ENCODE results near the gene RANBP3.

Gene RANBP3

DNA sequence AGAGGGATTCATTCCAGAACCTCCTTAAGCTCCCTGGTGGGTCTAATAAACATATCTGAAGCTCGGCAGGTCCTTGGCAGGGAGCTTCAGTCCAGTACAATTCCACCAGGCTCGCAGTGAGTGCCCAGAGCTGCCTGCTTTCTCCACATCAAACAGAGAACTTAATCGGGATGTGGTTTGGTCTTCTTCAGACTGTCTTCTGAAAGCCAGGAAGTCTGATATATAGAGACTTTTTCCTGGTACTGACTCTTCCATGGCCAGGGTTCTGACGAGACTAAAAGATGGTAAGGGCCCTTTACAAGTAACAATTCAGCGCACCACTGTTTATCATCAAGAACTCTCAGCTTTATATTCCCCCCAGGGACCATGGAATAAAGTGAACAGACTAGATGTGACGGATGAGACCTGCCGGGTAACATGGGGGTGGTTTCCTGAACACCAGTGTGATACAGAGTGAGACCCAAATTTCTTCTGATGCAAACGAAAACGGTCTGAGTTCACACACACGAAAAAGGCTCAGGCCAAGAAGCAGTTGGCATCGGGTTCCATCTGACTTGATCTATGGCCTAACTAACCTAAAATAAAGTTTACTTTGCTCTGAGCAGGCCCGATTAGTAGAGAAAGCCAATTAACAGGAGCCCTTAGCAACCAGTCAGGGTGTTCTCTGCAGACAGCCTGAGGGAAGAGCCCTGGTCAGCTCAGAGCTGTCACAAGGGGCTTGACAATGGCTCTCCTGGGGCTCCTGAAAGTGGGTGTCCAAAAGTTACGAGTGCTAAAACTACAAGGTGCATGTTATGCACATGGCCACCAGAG lies 29.0 kb downstream of the RANBP3 start:
- TF ChIP-seq, protein P1, sequence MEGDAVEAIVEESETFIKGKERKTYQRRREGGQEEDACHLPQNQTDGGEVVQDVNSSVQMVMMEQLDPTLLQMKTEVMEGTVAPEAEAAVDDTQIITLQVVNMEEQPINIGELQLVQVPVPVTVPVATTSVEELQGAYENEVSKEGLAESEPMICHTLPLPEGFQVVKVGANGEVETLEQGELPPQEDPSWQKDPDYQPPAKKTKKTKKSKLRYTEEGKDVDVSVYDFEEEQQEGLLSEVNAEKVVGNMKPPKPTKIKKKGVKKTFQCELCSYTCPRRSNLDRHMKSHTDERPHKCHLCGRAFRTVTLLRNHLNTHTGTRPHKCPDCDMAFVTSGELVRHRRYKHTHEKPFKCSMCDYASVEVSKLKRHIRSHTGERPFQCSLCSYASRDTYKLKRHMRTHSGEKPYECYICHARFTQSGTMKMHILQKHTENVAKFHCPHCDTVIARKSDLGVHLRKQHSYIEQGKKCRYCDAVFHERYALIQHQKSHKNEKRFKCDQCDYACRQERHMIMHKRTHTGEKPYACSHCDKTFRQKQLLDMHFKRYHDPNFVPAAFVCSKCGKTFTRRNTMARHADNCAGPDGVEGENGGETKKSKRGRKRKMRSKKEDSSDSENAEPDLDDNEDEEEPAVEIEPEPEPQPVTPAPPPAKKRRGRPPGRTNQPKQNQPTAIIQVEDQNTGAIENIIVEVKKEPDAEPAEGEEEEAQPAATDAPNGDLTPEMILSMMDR (IDR thresholded peaks at IDR 0.05; ENCODE audit: borderline replicate concordance, insufficient read depth, low read depth, low read length) = no peak
- H3K4me3 ChIP-seq (ENCODE audit: low read depth, low read length) = no peak overlapping the region

DNA sequence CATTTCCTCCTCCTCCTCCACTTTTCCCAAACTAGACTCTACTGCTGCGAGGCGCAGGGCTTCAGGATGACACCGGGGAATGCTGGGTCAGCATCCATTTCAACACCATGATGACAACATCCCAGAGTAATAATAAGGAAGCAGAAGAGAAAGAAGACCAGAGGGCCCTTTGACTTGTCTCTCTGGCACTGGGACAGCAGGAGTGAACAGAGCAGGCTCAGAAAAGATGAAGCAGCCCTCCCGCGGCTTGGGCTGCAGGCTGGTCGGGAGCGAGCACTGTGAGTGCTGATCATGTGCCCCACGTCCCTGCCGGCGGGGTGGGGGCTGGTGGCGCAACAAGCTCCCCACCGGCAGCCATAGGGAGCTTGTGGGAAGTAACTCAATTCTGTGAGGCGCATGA lies 30.5 kb downstream of the RANBP3 start:
- H3K4me3 ChIP-seq (ENCODE audit: low read depth, low read length) = no peak overlapping the region
- TF ChIP-seq, protein P1 (IDR thresholded peaks at IDR 0.05; ENCODE audit: borderline replicate concordance, insufficient read depth, low read depth, low read length) = no peak

DNA sequence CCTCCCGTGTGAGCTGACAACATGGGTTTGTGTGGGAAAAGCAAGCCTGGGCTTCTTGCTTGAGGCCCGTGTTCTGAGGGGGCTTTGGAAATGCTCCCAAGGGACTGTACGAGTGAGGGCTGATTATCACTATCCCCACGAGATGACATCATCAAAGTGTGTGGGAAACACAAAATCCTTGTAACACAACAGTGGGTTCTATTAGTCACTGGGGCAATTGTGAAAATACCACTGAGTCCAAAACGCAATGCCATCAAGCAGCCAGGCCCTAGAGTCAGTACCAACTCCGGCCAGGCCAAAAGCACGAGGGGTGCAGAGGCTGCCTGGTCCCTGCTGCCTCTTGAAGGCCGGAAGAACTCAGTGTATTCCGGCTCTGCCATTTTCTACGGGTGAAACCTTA lies 34.3 kb downstream of the RANBP3 start:
- TF ChIP-seq, protein P1 (IDR thresholded peaks at IDR 0.05; ENCODE audit: borderline replicate concordance, insufficient read depth, low read depth, low read length) = no peak
- no peak overlapping the region for H3K4me3 ChIP-seq (ENCODE audit: low read depth, low read length)

DNA sequence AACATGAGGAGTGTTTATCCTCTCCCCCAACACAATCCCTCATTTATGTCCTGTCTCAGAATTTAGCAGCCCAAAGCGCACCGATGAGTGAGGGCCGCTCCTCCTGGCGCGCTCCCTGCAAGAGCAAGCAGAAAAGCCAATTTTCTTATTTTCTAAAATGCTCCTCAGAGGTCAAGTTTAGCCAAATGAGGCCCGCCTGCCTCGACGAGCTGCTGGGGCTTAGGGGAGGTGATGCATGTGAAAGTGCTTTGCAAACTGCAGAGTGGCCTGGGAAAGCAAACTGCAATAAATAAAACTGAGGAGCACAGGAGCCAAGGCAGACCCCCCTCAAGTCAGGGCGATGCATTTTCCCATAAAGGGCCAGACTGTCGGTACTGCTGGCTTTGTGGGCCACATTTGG lies 34.9 kb downstream of the RANBP3 start:
- TF ChIP-seq, protein P1 (IDR thresholded peaks at IDR 0.05; ENCODE audit: borderline replicate concordance, insufficient read depth, low read depth, low read length) = no peak
- no peak overlapping the region for H3K4me3 ChIP-seq (ENCODE audit: low read depth, low read length)

DNA sequence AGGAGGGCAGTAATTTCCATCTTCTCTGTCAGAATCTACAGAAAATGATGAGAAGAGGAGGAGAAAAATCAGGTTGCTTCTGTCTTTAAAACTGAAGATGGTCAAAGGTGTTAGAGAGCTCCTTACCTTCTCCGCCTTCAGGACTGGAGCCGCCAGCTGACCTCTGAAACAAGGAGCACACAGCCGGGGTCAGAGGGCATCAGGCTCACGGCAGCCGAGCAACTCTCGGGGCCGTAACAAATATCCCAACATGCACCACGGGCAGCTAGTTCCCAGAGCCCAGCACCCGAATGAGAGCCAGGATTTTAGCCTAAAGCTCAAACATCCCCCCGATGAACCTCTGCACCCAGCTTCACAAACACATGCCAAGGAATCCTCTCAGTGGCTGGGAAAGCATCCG lies 36.3 kb downstream of the RANBP3 start:
- TF ChIP-seq, protein P1 (IDR thresholded peaks at IDR 0.05; ENCODE audit: borderline replicate concordance, insufficient read depth, low read depth, low read length) = no peak
- H3K4me3 ChIP-seq (ENCODE audit: low read depth, low read length) = no peak overlapping the region

DNA sequence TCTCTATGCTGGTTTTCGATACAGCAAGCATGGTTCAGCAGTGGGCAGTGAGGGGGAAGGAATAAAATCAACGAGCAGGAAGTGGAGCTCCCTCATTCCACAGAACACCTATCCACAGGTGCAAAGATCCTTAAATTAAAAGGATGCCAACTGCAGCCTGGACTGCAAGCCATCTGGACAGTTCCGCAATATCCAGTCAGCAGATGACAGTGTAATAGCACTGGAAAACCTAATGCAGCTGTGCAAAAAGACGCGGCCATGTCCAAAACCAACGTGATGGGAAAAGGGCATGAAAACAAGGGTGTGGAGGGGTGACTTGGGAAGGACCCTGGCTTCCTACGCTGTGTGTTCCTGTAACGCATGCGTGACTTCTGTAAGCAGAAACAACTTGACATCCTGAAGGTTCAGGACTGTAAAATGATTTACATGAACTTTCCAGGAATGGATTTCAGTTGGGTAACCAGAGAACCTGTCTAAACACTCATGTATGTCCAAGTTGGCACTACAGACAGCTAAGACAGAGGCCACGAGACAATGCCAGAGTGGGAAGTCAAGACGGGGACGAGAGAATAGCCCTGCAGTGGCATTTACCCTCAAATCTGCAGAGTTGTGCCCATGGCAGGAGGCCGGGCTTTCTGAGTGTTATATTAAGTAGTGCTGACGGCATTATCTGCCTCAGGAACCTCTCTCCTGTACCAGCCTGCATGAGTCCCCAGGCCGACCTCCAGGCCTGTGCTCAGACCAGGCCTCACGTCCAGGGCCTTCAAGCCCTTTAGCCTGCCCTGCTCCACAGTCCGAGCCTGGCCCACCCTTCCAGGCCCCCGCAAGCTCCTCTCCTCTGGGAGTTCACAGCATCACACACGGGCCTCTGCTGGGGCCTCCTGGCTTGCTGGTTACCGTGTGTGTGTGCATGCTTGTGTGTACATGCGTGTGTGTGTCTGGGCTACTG lies 37.4 kb downstream of the RANBP3 start:
- TF ChIP-seq, protein P1 (IDR thresholded peaks at IDR 0.05; ENCODE audit: borderline replicate concordance, insufficient read depth, low read depth, low read length) = no peak
- no peak overlapping the region for H3K4me3 ChIP-seq (ENCODE audit: low read depth, low read length)
